GM19467 (cell line): ENCODE results near the gene OGDH.
A peak's percentile ranks its signal among the peaks of the same experiment; 100 is the strongest.

Source experiments
- ATAC-seq: cut with Tn5 transposase; IDR thresholded peaks from one replicate; pipeline ENCODE4 v1.9.1; 2021; ENCODE audit warnings: mild to moderate bottlenecking, moderate library complexity; ENCODE audit not compliant: unreplicated experiment

OGDH gene

GRCh38 chr7:44636926-44637325 lies 30.5 kb downstream of the OGDH start:
- ATAC-seq = no peak

GRCh38 chr7:44637788-44638594 lies 31.6 kb downstream of the OGDH start:
- ATAC-seq = peak; percentile 32

GRCh38 chr7:44638611-44639557 lies 32.5 kb downstream of the OGDH start:
- ATAC-seq = peak; percentile 79

DNA sequence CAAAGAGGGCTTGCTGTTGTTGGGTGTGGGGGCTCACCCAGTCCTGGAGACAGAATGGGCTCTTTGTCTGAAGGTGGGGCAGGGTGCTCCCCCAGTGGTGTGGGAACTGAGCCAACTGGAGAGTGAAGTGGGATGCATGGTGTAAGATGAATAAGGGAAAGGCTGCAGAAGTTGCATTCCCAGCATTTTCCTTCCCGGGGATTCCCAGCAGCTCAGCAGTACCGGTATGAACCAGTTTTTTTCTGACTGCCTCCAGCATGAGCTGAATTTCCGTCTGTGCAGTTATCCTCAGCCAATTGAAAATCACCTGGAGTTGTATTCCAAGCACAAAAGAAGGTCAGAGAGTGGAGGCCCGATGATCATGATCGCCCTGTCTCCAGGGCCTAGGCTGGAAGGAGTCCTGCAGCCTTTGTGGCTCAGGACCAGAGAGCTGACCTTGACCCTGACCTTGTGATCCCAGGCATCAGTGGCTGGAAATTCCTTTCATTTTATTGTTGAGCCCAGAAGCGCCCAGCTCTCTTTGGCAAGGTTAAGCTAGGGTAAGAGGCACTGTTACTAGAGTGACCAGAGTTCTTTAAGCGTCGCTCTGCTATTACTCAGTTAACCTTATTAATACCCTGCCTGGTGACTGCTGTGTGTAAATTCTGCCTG lies 33.4 kb downstream of the OGDH start:
- no peak for ATAC-seq

- ATAC-seq = no peak
Observed at GRCh38 chr7:44643206-44643605, 36.8 kb downstream of the OGDH start.

- no peak for ATAC-seq
Observed at GRCh38 chr7:44645254-44645653, 38.8 kb downstream of the OGDH start.

GRCh38 chr7:44645696-44646095 lies 39.3 kb downstream of the OGDH start:
- ATAC-seq = no peak

- no peak for ATAC-seq
Observed at GRCh38 chr7:44646176-44646920, 39.9 kb downstream of the OGDH start.

DNA sequence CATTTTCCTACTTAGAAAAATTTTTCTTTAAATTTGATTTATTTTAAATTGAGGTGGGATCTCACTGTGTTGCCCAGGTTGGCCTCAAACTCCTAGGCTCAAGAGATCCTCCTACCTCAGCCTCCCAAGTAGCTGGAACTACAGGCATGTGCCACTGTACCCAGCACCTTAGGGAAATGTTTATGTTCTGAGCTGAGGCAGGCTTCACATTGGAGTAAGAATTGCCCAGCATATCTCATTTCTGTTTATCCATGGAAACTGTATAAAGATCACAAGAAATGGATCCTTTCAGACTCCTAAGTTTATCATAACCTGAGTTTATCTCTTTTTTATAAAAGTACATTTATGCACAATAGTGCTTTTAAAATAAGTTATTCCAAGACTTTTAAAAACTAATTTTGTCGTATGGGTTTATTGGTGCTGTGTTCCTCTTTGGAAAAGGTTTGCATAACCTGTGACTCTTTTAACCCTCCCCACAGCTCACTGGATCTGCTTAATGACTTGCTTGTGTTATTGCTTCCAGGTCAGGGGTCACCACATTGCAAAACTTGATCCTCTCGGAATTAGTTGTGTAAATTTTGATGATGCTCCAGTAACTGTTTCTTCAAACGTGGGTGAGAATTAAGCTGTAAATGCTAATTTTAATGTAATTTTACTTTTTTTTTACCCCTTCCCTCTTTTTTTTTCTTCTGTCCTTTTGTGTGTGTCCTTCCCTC lies 40.7 kb downstream of the OGDH start:
- no peak for ATAC-seq

DNA sequence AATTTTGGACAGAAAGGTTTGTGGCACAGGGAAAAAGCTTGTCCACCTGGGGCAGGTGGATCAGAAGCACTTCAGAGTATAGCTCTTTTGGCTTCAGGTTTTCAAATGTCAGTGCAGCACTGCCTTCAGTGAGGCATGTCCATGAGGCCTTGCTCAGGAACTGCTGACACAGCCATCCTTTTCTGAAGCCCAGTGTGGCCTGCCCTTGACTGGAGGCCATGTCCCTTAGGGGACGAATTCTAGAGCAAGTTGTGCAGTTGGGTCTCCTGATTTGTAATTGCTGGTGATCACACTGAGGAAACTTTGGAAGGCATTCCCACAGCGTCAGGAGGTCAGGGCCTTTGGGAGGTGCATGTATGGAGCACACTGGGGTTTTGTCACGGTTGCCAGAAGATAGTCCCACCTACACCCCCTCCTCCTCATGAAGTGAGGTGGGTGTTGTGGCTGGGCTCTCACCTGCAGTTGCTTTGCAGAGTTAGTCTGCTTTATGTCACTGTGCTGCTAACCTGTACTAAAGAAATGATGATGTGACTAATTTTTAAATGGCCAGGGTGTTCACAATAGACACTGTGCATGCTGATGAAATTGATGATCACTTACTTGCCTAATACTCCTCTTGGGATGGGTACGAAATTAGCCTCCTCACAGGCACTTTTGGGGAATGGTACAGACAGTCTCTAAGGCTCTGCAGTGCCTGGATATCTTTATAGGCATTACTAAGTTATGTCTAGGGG lies 41.7 kb downstream of the OGDH start:
- no peak for ATAC-seq

DNA sequence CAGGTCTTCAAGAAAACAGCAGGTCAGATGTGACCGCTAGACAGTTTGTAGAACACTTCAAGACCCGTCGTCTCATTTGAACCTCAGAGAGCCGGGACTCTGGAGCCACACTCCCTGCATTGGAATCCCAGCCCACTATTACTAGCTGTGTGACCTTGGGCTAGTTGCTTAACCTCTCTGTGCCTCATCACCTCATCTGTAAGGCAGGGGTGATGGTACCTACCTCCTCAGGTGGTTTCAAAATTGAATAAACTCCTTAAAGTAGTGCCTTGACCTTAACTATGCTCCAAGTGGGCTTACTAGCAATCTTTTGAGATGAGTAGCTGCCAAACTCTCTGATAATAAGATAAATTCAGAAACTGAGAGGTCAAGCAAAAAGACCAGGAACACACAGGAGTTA lies 43.8 kb downstream of the OGDH start:
- ATAC-seq = no peak

DNA sequence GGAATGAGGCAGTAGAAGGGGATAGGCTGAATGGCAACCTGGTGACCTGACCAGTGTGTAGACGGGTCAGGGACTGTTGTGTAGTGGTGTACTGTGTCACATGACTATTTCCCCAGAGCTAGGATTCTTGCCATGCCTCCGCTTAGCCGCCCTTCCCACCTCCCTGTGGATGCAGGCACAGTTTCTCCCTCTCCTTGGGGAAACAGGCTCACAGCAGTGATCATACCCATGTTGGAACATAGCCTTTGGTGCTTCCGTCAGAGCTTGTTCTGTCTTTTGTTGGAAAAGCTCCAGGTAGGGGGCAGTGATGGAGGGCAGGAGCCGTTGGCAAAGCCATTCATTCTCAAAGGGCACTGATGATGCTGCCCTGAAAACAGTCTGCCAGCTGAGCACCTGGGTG lies 44.3 kb downstream of the OGDH start:
- no peak for ATAC-seq

- ATAC-seq = no peak
Observed at GRCh38 chr7:44652535-44652934, 46.1 kb downstream of the OGDH start.

DNA sequence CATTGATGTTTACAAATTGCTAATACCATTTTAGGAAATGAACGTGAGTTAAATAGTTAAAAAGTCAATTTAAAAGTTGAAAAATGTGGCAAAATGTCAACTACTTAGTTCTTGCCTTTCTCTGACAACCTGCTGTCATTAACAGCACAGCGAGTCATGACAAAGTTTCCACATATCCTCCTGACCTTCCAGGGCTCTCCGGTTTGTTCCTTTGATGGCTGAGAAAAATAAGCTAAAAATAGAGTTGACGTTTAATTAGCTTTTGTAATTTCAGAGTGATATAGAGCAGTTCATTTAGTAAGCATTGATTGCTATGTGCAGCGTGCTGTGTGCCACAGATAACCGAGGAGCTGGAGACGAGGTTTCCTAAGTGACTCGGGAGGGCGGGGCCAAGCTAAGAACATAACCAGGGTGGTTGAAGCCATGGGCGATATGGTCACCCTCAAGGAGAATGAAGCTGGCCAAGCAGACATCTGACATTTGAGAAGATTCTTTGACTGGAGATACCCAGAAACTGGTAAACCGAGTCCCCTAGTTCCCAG lies 47.9 kb downstream of the OGDH start:
- ATAC-seq = no peak

DNA sequence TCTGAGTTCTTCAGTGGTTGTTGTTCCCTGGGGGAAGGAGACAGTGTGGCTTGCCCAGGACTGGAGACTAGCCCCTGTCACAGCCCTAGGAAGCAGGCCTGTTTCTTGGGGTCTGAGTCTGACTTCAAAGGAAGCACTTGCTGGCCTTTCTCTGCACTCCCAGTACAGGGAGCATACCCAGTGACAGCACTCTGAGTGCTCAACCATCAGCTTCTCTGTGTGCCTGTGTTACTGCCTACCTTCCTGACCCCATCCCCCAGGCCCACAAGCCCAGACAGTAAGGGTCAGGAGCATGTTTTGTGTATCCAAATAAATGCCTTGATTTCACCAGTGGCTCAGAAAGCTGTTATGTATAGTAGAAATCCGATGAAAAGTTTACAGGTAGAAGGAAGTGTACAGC lies 48.9 kb downstream of the OGDH start:
- ATAC-seq = no peak

DNA sequence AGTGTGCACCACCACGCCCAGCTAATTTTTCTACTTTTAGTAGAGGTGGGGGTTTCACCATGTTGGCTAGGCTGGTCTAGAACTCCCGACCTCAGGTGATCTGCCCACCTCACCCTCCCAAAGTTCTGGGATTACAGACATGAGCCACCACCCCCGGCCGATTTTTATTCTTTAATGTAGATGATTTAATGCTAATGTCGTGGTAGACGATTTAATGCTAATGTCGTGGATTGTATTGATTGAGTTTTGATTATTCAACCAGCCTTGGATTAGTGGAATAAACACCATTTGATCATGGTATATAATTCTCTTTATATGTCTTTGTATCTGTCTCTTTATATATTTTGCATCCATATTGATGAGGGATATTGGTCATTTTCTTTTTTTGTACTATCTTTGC lies 52.6 kb downstream of the OGDH start:
- ATAC-seq = no peak

- no peak for ATAC-seq
Observed at GRCh38 chr7:44661233-44661632, 54.8 kb downstream of the OGDH start.

DNA sequence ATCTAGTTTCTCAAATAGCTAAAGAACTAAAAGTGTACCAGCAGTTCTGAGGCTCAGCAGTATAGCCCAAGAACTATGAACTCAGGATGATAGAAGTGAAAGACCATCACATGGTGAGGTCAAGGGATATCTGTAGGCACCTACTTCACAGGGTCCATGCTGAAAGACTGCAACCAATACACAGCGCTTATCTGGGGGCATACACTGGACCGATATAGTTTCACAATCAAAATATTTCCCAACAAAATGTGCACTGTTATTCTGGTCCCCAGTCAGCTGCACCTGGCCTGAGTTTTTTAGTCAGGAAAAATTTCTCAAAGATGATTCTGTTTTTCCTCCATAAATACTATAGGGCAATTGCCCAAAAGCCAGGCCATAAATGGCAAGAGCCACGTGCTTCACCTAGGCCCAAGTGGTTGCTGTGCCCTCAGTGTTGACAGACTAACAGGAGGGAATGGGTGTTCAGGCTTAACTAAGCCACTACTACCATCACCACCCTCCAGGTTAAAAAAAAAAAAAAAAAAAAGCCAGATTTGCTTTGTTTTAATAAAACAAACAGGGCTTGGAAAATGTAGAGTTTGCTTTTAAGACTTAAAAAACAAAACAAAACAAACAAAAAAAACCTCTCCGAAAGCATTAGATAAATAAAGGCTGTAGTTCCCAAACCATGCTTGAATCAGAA lies 58.5 kb downstream of the OGDH start:
- no peak for ATAC-seq
